HG03175 (cell line): ENCODE measurements around the gene PAIP1.
A peak's percentile ranks its signal among the peaks of the same experiment; 100 is the strongest.
"Not testable (repeated sequence)": the region's sequence is repeated elsewhere in the genome, so short reads cannot be mapped to it uniquely, and the experiment has no call there.

ENCODE experiments used
- ATAC-seq: cut with Tn5 transposase; IDR thresholded peaks from one replicate; pipeline ENCODE4 v1.9.1; 2021; ENCODE audit warnings: mild to moderate bottlenecking, moderate library complexity; ENCODE audit not compliant: unreplicated experiment

PAIP1 gene, protein sequence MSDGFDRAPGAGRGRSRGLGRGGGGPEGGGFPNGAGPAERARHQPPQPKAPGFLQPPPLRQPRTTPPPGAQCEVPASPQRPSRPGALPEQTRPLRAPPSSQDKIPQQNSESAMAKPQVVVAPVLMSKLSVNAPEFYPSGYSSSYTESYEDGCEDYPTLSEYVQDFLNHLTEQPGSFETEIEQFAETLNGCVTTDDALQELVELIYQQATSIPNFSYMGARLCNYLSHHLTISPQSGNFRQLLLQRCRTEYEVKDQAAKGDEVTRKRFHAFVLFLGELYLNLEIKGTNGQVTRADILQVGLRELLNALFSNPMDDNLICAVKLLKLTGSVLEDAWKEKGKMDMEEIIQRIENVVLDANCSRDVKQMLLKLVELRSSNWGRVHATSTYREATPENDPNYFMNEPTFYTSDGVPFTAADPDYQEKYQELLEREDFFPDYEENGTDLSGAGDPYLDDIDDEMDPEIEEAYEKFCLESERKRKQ

DNA sequence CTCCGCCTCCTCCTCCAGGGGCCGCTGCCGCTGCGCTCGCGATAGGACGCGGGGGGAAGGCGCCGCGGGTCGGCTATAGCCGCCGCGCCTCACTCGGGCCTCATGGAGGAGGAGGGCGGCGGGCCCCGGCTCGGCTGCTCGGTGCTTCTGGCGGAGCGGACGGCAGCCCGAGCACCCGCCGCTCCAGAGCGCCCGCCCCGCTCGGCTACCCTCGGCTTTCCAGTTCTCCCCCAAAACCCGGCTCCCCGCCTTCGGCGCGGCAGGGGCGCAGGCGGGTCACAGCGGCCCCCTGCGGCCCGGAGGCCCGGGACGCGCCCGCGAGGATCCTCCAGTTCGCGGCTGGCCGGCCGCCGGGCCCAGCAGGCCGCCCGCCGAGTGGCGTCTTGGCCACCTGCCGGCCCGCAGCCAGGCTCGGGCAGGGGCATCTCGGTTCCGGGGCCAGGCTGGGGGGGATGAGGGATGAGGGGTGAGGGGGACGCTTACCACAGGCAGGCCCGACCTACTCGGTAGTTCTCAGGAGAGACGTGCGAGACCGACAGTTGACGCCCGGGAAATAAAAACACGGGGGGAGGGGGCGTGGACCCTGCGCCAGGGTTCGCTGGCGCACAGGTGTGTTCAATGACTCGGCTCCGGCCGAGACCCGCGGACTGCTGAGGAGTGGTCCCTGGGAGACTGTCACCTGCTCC, at the start of gene PAIP1:
PAIP1 (minus strand) TSS at position 221 of the 686 bp plus-strand sequence. CDS start 231 bp downstream, outside the sequence.
- peak; percentile 75 for ATAC-seq

DNA sequence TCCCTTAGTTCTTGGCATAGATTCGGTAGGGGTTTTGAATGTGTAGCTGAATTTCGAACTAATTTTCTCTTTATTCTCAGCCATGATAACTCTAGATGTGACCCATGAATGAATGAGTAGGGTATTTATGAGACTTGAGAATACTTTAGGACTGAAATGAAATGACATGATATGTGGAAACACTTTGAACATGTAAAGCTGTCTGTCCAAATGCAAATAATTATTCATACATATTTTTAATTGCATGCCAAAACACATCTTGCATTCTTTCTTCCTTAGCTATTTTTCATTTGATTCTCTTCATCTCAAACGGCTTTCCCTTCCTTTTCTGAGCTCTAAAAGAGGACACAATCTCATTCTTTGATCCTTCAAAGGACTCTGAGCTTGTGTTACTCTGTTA, 49.5 kb upstream of the PAIP1 start:
- ATAC-seq, result no peak

DNA sequence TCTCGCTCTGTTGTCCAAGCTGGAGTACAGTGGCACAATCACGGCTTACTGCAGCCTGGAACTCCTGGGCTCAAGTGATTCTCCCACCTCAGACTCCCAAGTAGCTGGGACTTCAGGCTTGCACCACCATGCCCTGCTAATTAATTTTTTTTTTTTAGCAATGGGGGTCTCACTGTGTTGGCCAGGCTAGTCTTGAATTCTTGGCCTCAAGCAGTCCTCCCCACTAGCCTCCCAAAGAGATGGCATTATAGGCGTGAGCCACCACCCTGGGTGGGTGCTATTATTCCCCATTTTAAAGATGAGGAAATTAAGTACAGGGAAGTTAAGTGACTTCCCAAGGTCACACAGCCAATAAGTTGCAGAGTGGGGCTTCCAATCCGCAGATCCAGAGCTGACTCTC, 47.8 kb upstream of the PAIP1 start:
- no peak for ATAC-seq

DNA sequence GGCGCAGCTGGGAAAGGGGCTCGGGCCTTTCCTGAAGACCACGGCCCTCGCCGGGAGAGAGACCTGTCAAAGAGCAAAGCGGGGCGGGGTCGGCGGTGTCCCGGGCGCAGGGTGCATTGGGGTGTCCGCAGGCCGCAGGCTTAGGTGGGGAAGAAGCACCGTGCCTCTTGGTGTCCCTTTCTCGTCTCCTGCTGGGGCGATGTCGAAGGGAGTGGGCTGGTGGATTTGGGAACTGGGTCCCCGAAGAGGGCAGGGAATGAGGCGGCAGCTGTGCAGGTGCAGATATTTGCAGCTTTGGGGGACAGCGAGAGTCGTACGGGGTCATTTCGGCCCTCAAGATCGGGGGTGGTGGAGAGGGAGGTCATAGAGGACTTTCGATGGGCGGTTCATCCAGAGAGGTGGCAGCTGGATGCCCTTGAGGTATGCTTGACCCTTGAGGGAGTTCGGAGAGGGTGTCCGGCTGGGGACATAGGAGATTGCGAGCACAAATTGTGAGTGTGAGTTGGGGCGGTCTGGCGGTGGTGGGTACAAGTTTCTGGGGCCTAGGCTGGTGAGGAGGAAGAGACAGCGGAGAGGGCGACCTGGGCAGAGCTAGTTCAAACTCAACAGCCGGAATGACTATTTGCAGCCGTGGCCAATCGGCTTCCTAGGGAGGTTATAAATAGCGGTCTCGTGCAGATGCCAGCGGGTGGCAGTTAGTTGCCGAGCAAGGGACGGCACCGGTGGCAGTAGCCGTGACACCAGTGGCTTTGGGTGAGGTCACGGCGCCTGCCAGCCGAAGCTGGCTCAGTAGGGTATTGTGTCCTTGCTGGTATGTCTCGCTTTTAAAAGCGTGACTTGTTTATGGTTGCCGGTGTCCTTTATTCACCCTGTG, 46.7 kb upstream of the PAIP1 start:
- ATAC-seq, result peak; percentile 50

DNA sequence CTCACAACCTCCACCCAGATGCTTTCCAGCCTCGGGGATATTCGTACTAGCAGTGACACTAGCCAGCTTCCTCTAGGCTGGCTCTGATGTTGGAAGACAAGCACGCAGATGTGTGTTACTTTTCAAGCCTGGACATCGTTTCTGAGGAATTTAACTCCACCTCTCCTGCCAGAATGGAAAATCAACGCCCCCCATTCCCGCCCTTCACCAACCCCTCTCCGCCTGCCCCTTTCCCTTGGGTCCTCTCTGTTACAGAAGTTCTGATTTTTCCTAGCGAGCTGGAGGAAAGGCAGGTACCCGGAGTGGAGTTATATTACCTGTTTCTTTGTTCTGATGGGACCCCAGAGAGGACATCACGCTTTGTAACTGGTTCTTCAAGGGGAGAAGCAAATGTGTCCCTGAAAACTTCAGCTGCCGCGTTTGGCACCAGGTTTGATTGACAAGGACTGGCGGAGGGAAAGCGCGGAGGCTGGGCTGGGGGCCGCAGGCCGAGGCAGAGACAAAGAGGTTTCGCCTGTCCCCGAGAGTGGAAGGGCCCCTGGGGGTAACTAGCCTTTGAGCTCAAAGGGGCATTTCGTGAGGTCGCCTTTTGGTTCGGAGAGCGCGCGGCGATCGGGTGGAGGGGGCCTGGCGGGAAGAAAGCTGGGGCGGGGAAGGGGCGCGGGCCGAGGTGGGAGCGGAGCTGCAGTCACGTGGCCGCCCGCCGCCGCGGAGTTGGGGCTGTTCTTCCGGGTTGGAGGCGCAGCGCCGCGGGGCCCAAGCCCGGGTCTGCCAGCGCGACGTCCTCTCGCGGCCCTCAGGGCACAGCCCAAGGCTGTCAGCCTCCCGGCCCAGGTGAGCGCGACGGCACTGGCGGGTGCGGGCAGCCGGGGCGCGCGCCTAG, 45.8 kb upstream of the PAIP1 start, which contains the start of gene NNT:
NNT (plus strand) TSS at position 720 of the 883 bp plus-strand sequence. CDS start 6,016 bp downstream, outside the sequence.
- ATAC-seq, result peak; percentile 76

DNA sequence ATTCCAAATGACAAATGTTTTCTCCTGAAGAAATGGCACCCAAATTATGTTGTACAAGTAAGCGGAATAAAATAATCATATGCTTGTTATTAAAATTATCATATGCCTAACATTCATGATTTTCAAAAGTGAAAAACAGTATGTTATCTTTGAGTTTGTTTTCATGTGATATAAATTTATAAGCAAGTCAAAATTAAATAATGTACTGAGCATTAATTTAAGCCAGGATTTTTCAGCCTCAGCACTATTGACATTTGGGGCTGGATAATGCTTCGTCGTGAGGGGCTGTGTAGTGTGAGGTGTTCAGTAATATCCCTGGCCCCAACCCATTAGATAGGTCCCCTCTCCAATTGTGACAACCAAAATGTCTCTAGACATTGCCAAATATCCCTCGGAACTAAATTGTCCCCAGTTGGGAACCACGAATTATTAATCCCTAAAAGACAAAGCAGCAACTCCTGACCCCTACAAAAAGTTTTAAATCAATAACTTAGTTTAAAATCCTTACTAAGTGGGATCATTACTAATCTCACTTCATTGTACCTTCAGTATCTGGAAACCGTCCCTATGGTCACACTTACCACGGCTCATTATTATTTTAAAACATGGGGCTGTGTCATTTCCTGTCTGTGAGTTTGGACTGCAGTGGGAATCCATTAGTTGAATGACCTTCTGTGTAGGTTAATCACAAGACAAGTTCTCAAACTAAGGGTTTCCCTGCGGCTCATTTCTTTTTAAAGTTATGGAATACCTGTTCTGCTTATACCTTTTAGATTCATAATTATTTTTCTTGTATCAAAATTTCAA, 44.8 kb upstream of the PAIP1 start:
- ATAC-seq, result peak; percentile 34

DNA sequence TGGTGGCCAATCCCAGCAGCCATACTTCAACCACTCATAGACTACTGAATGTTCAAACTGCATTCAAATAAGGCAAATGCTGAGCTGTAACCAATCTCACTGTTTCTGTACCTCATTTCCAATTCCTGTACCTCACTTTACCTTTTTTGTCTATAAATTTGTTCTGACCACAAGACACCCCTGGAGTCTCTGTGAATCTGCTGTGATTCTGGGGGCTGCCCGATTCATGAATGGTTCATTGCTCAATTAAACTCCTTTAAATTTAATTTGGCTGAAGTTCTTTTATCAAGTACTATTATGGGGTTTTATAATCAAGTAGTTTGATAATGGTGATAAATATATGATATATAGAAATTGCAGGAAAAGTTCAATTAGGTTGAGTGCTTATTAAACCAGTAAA, 42.0 kb upstream of the PAIP1 start:
- not testable (repeated sequence) for ATAC-seq

DNA sequence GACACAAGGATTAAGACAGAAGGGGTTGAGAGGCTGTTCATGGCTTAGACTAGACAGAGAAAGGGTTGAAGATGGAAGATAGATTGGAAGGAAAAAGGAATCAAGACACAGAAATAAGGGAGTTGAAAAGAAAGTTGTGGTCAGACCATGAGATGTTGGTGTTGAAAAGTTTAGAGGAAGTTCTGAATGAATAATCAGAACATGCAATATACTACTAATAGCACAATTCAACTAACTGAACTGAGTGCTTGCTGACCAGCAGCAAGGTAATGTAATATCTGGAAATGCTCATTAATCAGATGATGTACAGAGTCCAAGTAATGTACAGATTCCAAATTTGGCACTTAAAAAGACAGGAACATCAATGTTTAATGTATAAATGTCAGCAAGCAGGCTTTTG, 35.5 kb upstream of the PAIP1 start:
- no peak for ATAC-seq

DNA sequence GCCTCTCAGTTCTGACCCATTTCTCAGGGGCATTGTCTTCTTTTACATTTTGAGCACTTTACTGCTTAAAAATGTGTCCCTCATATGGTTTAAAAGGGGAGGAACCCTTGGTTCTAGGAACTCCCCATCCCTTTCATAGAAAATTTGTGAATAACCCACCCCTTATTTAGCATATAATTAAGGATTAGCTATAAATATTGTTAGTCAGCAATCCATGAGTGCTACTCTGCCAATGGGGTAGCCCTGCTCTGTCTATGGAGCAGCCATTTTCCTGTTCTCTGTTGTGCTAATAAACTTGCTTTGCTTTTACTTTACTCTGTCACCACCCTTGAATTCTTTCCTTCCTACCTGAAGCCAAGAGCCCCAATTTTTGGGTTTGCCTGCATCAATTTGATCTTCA, 33.8 kb upstream of the PAIP1 start:
- no peak for ATAC-seq

DNA sequence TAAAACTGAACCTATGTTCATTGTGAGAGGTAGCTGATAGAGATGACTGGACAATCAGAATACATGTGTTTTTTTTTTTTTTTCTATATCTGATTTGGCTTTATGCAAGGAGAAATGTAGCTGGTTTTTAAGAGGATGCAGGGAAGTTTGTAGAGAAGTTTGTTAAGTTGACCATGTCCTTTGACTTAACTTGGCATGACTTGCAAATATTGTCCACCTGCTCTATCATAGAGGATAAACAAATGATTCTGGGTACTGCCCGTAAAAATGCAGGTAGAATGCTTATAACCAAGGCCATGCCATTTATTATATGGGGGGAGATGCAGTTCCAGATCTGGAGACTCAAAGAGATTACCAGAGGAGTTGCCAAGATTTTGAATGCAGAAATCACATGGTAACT, 32.4 kb upstream of the PAIP1 start:
- no peak for ATAC-seq

DNA sequence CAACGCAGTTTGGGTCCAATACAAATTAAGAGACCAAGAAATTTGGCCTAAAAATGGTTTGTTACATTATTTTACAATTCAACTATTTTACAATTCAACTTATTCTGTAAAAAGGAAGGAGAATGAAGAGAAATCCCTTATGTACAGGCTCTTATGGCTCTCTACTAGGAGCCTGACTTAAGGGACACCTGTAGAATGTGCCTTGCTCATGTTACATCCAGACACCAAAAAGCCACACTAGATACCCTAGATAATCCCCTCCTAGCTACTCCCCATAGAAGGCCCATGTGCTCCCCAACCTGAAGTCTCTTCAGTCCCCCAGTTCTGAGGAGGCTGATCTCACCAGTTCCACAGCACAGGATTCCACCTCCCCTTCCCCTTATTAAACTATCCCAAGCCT, 32.0 kb upstream of the PAIP1 start:
- no peak for ATAC-seq

DNA sequence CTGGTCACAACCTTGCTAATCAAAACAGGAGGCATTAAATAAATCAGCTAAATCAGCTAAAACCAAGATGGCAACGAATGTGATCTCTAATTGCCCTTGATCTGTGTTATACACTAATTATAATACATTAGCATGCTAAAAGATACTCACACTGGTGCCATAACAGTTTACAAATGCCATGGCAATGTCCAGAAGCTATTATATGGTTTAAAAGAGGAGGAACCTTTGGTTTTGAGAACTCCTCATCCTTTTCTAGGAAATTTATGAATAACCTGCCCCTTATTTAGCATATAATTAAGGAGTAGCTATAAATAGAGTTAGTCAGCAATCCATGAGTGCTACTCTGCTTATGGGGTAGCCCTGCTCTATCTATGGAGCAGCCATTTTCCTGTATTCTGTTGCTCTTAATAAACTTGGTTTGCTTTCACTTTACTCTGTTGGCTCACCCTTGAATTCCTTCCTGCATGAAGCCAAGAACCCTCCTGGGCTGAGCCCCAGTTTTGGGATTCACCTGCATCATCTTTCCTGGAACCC, 27.4 kb upstream of the PAIP1 start:
- no peak for ATAC-seq

DNA sequence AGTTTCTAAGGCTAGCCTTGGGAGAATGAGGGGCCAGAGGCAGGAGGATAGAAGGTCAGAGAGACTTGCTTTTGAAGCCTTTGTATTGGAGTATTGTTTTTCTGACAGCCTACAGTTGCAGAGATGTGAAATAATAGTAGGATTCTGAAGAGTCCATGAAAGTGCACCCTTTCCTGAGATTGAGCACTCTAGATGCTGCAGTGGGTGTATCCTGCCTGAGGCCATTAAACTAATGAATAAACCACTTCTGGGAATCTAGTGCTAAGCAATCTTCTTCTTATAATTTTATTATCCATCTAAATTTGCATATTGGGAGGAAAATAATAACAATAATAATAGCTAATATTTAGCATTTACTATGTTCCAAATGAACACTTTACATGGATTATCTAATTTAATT, 26.8 kb upstream of the PAIP1 start:
- ATAC-seq, result no peak

DNA sequence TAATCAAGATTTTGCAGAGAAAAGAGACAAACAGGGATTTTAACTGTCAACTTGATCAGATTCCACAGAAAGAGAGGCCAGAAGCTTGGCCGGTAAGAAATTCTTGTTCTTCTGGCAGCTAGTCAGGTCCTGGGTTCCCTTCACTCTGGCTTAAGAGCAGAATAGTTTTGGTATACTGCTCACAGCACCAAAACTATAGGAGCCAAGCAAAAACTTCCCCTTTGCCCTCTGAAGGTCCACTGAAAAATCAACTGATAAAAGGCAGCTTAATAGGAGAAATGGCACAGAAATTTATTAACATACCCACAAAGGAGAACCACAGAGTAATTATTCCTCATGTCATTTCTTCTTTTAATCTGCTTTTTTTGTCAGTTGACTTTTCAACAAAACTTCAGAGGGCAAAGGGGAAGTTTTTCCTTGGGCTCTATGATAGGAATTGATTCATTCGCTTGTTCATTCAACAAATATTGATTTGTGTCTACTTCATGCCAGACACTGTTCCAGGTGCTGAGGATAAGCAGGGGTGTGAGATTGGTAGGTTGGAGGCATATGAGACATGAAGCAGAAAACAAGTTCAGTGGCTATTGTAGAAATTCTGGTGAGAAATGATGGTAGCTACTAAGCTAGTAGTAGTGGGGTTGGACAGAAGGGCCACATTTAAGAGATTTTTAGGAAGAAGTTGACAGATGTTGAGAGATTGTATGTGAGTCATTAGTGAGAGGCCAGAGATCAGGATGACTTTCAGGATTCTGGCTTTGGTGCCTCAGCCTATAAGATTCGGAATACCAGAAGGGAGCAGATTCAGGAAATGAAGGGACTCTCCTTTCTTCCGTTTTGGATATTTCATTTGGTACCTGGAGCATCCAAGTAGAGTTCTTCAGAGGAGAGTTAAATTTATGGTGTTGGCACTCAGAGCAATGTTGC, 25.5 kb upstream of the PAIP1 start:
- ATAC-seq, result no peak

DNA sequence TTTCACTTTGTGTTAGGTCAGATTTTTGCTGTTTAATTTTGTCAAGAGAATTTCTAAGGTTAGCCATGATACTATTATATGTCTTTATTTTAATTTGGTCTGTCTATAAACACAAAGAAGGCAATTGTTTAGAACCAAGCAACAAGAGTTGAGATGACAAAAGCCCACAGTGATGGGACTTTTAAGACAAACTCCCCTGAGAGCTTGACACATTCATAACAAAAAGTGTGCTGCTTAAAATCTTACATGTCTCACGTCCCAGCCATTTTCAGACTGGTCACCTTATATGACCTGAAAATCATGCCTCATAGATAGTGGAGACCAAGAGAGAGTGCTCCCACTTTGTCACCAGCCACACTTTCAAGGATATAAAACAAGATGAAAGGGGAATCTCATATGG, 24.5 kb upstream of the PAIP1 start:
- no peak for ATAC-seq

DNA sequence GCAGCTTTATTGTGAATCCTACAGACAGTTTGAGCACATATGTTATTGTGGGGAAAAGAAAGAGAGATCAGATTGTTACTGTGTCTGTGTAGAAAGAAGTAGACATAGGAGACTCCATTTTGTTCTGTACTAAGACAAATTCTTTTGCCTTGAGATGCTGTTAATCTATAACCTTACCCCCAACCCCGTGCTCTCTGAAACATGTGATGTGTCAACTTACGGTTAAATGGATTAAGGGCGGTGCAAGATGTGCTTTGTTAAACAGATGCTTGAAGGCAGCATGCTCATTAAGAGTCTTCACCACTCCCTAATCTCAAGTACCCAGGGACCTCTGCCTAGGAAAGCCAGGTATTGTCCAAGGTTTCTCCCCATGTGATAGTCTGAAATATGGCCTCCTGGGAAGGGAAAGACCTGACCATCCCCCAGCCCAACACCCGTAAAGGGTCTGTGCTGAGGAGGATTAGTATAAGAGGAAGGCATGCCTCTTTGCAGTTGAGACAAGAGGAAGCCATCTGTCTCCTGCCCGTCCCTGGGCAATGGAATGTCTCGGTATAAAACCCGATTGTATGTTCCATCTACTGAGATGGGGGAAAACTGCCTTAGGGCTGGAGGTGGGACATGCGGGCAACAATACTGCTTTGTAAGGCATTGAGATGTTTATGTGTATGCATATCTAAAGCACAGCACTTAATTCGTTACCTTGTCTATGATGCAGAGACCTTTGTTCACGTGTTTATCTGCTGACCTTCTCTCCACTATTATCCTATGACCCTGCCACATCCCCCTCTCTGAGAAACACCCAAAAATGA, 23.7 kb upstream of the PAIP1 start:
- not testable (repeated sequence) for ATAC-seq

DNA sequence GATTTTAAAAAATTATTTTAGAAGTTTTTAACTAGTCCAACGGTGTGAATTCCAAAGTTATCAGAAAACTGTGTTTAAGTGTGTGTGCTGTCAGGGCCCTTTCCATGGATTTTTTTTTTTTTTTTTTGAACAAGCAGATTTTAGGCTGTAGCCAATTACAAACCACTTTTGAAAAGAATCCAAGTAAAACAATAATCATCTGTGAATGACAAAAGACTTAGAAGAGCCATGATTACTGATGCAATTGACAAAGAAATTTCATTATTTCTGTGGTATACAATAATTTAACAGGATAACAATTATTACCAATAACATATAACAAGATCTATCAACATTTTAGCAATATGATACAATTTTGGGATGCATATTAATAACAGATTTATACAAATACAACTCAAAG, 16.2 kb upstream of the PAIP1 start:
- ATAC-seq, result no peak
